Activated naive CD4-positive, alpha-beta T cell treated with anti-CD3 and anti-CD28 coated beads, Interleukin-2, amount 50 U/mL, for 16 hours (primary cell): ENCODE results near the gene ARHGEF19.
"Not testable (repeated sequence)": the region's sequence is repeated elsewhere in the genome, so short reads cannot be mapped to it uniquely, and the experiment has no call there.

ENCODE experiments used
- DNase-seq: peaks from one replicate; pipeline ENCODE4 v3.0.0-alpha.2; 2020

The ARHGEF19 gene

DNA sequence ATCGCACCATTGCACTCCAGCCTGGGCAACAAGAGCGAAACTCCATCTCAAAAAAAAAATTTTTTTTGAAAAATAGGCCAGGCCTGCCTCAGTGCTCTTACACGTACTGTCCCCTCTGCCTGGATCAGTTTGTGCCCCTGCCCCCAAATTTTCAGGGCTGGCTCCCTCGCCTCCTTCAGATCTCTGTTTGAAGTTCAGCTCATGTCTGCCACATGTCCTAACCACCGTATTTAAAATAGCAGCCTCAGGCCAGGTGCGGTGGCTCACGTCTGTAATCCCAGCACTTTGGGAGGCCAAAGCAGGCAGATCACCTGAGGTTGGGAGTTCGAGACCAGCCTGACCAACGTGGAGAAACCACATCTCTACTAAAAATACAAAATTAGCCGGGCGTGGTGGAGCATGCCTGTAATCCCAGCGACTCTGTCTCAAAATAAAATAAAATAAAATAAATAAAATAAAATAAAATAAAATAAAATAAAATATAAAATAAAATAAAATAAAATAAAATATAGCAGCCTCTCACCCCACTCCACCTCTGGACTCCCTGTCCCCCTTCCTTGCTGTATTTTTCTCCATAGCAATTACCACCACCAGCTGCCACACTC is 48.7 kb downstream of the ARHGEF19 start:
- not testable (repeated sequence) for DNase-seq

DNA sequence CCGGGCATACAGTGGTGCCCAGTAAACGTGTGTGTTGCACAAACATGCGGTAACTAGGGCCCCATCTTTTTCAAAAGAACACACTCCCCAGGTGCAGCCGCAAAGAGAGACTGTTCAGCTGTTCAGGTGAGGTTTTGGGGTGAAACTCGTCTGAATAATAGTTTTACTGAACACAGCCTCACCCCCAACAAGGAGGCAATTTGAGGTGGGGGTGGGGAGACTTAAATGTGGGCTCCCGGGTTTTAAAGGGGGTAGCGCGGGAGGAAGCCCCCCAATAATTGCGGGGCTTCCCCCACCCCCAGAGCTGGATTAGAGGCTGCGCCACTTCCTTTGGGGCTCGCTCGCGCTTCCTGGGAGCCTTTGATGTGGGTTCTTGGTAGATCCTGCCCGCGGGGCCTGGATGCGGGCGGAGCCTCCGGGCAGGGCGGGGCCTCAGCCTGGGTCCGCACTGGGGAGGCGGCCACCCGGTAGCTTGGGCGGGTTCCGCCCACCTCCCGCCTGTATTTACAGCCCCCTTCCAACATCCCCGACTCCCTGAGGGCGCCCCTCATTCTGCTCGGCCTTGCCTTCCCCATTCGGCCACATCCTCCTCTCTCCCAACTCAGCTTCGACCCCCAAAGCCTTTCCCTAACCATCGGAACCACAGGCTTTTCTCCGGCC is 50.2 kb downstream of the ARHGEF19 start:
- peak; percentile 51 for DNase-seq

DNA sequence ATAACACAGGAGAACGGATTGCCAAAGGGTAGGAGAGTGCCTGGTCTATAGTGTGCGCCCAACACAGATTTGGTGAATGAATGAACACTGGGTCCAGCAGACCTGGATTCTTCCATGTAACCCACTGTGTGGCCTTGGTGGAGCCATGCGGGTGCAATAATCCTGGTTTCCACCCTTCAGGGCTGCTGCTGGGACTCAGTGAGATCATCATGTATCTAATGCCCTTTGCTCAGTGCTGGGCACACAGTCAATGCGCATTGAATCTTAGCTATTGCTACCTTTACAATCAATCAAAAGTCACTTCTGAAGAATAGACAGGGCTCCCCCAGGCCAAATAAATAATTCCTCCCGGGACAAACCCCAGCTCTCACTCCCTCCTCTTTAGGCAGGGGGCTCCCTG is 50.7 kb downstream of the ARHGEF19 start:
- no peak for DNase-seq

DNA sequence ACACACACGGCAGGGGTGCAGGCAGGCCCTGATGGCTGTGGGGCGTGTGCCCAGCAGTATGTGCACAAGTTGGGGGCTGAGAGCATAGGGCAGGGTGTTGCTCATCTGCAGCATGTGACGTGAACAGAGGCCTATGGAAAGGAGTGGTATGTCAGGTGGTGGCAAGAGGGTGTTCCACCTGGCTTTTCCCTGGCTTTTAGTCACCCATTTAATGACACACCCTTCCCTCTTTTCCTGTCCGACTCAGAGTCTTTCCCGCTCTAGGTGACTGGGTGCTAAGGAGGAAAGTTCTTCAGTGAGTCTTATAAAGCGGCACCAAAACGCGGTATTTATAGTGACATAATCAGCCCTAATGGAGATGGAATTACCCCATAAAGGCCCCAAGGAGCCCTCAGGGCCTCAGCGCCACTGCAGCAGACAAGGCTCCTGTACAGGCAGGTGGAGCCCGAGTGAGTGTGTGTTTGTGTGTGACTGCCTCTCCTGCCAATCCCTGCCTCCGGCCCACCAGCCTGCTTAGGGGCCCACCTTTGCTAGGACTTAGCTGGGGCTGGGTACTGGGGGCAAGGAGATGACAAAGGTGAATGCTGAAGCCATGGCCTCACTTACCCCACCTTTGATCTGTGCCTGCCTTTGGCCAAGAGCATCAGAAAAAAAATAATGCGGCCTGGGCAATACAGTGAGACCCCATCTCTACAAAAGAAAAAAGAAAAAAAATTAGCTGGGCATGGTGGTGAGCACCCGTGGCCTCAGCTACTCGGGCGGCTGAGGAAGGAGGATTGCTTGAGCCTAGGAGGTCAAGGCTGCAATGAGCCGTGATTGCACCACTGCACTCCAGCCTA is 53.2 kb downstream of the ARHGEF19 start:
- DNase-seq, result no peak

DNA sequence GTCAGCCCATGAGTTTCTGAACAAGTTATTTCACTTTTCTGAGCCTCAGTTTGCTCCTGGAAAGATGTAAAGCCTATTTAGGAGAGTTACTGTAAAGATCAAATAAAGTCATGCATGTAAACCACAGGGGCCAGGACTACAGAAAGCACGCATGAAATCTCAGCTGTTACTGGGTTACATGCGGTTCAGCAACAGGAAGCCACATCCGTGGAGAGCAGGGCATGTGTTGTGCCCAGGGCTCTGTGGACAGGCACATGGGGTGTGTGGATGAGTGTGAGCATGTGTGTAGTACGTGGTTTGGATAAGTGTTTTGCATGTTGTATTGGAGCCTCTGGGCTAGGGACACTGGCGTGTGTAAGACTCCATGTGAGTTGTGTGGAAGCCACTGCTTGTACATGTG is 54.4 kb downstream of the ARHGEF19 start:
- no peak for DNase-seq

DNA sequence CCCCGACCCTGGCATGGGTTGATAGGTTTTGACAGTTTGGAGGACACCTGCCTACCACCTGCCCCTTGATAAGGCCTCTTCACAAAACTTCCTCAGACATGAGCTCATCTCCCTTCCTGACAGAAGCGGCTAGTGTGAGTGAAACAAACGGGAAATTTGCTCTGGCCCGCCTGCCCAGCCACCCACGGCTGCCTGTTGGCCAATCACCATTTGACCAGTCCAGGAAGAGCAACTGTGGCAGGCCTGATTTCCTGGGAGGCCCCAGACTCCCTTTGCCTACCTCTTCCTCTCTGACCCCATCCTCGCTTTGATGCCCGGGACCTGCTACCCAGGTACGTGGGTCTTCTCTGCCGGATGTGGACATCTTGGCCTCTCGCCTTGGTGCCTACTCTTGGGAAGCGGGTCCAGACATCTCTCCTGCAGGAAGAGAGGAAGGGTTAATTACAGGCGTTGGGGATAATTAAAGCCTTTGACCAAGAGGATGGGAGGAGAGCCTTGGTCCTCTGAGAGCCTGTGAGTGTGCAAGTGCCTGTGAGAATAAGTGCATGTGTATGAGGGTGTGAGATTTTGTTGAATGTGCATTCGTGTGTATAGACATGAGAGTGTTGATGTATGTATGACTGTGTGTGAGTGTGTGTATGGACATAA is 55.5 kb downstream of the ARHGEF19 start:
- DNase-seq, result no peak

DNA sequence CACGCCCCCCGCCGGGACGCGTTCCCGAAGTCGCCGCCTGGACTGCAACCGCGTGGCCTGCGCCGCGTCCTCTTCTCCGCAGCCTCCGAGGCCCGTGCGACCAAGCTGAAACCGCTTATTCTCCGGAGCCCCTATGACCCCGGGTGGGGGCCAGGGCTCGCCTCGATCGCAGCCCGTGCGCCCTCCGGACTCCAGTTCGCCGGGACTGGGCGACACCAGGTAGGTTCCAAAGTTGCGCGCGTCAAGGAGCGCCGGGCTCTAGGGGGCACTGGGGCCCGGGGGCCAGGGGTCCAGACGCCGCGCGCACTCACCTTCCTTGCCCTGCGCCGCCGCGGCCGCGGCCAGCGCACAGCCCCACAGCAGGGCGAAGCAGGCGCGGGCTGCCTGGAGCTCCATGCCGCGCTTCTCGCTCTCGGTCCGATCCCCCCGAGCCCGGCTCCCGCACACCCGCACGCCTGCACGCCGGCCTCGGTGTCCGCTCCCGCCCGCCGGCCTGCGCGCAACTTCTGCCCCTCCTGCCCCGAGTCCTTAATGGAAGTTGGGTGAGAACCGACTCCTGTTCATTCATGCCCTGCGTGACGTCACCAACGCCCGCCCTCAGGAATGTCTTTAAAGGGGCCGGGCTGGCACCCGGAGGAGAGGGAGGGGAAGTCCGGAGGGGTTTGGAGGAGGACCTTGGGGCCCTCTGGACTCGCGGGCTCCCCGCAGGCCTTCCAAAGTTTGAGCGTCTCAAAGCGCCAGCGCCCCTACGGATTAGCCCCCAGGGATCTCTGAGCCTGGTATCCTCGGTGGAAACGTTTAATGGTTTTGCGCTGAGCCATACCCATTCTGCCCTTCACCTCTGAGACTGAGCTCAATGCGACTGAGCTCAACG is 56.7 kb downstream of the ARHGEF19 start, which contains the start of gene EPHA2:
TSS of gene EPHA2 (minus strand) at position 533 of the 874 bp plus-strand sequence. CDS start at position 396, 137 bp downstream.
- DNase-seq, result no peak

DNA sequence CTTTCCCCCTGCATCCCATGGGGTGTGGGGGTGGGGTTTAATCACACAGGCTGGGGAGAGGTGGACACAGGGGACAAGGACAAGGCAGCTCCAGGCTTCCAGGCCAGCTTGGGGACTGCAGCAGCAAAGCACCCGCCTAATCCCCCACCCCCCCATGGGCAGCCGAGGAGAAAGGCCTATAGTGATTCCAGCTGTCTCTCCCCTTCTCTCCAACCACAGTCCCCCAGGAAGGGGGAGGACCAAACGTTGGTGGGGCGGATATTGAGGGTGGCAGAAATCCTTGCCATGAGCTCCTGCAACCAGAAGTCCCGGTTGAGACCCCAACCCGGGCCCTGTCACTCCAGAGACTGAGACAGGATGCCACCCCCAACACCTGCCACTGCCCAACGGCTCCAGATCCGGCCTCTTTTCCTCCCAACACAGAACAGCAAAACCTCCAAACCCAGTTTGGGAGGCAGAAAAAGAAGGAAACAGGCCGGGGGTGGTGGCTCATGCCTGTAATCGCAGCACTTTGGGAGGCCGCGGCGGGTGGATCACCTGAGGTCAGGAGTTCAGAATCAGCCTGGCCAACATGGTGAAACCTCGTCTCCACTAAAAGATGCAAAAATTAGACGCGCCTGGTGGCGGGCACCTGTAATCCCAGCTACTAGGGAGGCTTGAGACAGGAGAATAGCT is 58.3 kb downstream of the ARHGEF19 start:
- no peak for DNase-seq

DNA sequence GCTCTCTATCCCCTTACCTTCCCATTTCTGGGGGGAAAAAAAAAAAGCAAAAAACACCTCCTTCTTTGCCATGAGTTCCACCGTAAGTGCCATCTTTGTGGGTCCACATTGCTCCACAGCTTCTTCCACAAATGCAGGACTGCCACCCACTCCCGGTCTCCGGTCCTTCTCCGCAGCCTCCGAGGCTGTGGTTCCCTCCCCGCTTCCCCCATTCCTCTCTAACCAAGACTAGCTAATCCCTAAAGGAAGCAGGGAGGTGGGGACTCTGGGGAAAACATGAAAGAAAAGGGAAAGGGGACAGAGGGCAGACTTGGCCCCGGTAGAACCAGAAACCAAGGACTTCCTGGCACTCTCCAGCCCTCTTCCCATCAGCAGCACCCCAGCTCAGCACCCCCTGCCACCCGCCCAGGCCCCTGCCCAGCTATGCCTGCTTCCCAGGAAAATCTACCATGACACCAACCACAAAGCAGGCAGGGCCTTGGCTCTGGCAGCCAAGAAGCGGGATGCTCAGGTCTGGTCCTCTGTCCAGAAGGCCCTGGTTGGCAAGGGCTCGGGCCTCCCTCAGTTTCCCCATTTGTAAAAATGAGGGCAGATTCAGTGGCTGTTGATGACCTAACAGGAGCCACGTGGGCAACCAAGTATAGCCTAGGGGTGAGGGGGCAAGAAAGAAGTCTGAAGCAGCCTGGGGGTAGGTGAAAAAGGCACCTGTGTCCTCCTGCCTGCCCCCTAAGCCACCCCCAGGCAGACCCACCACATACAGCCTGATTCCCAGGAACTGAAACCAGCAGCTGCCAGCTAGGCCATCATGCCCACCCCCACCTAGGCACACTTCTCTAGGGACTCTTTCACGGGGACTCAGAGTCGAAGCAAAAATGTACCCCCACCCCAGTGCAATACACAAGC is 59.1 kb downstream of the ARHGEF19 start:
- no peak for DNase-seq

DNA sequence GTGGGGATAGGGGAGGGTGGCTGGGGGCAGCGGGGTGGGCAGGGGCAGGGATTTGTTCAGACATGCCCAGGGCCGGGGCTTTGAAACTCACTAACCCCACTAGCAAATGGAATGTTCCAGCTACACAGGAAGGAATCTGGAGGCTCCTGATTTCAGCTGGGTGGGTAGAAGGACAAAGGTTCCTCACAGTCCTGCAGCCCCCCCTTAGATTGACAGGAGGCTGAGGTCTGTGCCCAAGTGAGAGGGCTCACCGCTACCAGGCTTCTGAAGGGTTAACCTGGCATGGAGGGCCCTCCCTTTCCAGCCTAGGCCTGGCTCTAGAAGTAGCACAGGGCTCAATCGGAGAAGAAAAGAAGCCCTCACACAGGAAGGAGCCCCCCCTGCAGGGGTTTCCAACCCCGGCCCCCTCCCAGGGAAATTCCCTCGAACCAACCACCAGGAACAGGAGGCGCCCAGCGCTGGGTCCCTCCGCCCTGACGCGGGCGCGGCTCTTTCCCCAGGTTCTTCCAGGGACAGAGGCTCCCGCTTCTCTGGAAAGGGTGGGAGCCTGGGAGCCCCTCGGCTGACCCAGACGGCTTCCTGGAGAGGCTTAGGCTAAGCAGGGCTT is 59.9 kb downstream of the ARHGEF19 start:
- DNase-seq, result no peak

DNA sequence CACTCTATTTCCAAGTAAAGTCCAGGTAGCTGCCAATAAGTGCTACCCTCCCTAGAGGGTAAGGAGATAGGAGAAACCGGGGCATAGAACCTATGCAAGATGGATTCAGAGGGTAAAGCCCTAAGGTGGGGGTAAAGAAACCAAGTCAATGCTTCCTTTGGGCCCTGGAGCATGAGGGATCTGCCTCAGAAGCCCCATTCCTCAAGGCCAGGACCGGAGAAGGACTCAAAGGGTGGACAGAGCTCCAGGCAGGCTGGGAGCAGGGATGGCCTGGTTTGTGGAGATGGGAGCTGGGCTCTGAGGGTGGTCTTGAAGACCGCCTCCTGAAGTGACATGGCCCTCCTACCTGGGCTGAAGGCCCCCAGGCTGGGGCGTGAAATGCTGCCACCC is 60.5 kb downstream of the ARHGEF19 start:
- no peak for DNase-seq

DNA sequence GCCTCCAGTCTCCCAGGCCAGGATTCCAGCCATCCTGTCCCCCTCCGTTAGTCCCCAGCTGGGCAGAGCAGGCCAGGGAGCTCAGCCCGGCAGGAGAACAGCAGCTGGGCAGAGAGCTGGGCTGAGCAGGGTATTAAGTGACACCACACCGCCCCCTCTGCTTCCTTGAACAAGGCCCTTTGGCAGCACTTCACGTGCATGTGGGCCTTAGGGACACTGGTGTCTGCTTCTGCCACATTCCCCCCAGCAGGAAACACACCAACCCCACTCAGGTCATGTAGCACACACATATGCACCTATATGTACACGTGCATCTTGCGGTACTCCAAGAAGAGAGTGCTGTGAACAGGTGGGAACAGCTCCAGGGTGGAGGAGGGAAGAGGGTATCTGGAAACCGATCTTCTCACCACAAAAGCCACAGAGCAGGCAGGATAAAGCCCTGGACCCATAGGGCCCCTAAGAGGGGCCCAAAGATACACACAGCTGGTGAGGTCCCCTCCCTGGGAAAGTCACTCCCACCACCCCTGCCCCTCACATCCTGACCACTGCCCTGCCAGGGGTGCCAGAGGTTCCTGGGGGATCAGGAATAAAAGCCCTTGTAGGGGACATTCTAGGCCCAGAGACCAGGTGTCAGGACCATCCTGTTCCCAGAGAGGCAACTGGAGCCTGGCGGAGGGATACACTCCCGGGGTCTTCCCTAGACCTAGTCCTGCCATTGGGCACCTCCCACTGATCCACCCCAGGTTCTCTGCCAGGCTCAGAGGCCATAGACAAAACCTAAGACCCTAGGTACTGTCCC is 61.1 kb downstream of the ARHGEF19 start:
- DNase-seq, result no peak

DNA sequence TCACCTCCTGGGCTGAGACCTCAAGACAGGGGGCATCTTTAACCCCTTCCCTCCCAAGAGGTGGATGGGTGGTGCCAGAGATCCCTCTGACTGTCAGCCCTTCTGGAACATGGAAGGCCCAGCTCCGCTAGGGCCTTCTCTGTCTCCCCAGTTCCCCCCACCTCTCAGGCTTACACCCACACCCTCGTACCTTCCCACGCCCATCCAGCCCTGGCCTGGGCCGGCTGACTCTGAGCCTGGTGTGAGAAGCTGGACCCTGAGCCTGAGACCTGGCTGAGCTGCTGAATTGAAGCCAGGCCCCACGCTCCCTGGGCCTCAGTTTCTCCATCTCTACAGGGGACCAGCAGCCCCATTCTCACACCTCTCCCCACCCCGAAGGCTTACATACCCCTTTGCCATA is 61.9 kb downstream of the ARHGEF19 start:
- DNase-seq, result no peak

DNA sequence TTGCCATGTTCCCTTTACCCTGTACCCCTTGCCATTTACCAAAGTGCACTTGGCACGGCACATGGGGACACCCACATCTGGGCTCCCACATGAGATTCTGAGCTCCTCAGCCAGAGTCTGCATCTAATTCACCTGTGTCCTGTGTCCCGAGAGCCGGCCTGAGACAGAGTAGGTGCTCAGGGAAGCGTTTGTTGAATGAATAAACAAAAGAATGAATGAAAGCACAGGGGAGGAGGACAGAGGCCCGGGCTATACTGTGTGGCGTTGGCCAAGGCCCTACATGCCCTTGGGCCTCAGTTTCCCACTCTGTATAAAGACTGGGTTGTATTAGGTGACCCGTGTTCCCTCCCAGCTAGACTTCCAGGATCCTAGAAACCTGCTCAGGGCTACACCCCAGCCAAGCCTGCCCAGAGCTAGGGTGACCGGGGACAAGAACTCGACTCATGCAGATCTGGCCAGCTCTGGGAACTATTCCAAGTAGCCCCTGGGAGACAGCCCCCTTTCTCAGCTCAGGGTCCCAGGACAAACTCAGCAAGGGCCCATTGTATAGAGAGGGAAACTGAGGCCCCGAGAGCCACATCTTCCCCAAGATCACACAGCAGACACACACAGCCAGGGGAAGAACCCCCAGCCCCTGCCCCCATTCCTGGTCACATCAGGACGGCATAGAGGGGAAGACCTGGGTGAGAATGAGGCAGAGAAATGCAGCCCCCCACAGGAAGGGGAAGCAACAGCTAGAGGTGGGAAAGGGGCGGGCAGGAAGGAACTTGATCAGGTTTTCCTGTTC is 62.6 kb downstream of the ARHGEF19 start:
- DNase-seq, result no peak

DNA sequence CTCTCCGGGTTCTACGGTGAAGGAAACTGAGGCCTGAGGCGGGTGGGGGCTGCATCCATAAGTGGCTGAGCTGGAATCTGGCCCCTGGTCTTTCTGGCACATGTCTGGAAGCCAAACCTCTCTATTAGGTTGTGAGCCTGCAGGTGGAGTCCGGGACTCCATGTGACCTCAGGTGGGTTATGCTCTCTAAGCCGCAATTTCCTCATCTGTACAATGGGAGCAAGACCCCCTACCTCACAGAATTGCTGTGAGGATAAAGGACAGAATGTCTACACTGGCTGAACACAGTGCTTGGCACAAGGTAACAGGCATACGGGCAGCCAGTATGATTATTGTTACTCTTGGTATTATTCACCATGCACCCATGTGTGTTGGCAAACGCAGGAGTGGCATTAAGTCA is 63.3 kb downstream of the ARHGEF19 start:
- DNase-seq, result no peak

DNA sequence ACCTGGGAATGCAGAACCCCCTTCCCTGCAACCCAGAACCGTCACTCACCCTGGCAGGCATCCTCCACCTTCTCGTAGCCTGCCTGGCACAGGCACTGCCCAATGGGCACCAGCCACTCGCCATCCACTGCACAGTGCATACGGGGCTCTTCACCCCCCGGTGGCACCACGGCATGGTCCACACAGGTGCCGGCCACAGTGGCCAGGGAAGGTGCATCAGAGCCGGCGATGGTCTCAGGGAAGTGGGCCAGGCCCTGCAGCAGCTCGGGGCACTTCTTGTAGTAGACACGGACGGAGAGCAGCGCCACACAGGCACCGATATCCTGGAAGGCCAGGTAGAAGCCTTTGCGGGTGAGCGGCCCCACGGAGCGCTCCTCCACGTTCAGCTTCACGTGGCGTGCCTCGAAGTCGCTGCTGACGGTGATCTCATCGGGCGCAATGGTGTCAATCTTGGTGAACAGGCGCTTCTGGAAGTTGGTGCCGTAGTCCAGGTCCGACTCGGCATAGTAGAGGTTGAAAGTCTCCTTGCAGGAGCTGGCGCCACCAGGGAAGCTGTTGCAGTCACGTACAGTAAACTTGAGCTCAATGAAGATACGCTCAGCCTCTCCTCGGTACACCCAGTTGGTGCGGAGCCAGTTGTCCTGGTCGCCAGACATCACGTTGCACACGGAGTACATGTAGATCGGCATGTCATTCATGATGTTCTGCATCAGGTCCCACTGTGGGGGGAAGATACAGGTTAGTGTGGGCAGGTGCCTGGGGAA is 63.9 kb downstream of the ARHGEF19 start:
- DNase-seq, result no peak
